NCI-H82 (cell line): ENCODE measurements around the gene C19orf47.

Experiments
- DNase-seq: peaks from one replicate; lab custom pipeline; 2025; lab: John Stamatoyannopoulos, UW

The C19orf47 gene, protein sequence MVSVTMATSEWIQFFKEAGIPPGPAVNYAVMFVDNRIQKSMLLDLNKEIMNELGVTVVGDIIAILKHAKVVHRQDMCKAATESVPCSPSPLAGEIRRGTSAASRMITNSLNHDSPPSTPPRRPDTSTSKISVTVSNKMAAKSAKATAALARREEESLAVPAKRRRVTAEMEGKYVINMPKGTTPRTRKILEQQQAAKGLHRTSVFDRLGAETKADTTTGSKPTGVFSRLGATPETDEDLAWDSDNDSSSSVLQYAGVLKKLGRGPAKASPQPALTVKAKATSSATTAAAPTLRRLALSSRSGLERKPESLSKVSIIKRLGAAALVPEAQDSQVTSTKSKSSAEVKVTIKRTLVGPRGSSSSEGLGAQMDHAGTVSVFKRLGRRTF

DNA sequence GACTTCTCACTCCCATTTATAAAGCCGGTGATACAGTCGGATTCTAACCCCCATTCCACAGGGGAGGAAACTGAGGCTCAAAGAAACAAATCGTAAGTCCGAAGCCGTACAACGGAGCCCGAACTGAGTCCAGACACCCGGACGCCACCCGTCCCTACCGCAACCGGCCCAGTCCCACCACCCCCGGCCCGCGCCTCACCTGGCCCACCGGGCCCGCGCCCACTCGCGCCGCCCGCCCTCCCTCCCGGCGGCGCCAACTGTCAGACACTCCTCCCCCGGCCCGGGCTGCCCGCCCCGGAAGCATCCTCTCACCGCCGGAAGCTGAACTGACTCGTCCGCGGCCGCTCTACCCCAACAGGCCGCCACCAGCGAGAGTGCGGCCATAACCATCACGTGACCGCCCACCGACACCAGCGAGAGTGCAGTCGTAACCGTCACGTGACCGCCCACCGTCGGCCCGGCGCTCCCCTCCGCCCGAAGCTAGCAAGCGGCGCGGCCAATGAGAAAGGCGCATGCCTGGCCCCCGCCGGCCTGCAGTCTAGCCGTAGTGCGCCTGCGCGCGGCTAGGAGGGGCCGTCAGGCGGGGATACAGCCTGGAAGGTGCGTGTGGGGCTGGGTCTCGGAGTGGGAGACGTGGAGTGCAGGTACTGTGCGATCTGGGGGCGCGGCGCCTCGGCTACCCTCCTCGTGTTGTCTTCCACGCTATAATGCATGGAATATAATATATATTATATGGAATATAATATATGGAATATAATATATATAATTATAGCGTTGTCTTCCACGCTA is at the start of gene C19orf47, which contains the start of gene PLD3:
C19orf47 (minus strand) TSS at position 273 of the 789 bp plus-strand sequence. CDS start 6,540 bp downstream, outside the sequence.
PLD3 (plus strand) TSS at position 571 of the 789 bp plus-strand sequence. CDS start 17,789 bp downstream, outside the sequence.
- DNase-seq, result peak; percentile 100

DNA sequence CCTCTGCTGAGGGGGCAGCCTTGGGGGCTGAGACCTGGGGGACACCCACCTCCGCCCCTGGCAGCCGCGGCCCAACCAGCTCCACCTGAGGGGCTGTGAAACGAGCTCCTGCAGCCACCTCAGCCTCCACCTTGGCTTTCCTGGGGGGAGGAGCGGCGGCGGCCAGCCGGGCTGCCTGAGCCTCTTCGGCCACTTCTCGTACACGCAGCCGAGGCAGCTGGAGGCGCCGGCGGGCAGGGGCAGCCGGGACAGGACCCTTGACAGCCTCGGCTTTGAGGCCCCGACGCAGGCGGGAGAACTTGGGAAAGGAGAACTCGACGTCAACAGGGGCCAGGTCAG is 49.3 kb upstream of the C19orf47 start:
- DNase-seq, result no peak

GRCh38 chr19:40396886-40397567 is 48.8 kb upstream of the C19orf47 start:
- DNase-seq, result no peak

DNA sequence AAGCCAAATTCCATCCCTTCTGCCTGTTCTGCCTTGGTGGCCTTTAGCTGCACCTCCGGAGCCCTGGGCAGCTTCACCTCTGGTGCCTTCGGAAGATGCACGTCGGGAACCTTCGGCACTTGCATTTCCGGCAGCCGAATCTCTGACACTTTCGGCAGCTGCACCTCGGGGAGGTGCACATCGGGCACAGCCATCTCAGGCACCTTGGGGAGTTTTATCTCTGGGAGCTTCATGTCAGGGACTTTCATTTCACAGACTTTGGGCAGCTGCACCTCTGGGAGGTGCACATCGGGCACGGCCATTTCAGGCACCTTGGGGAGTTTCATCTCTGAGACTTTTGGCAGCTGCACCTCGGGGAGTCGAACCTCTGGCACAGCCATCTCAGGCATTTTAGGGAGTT is 47.8 kb upstream of the C19orf47 start:
- no peak for DNase-seq

DNA sequence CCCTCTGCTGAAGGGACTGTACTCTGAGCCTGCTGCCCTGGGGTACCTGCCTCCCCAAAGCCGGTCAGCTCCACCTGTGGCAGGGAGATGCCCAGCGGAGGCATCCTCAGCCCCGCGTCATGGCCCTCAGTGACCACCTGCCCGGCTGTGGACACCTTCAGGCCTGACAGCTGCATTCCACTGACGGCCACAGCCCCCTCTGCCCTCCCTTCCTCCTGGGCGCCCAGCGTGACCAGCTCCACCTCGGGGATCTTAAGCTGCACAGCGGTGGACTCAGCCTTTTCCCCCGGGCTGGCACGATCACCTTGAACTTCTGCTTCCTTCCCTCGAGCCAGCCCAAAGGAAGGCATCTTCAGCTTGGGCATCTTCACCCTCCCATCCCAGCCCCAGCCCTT is 46.6 kb upstream of the C19orf47 start:
- no peak for DNase-seq

GRCh38 chr19:40393894-40394815 is 46.0 kb upstream of the C19orf47 start:
- DNase-seq, result no peak

DNA sequence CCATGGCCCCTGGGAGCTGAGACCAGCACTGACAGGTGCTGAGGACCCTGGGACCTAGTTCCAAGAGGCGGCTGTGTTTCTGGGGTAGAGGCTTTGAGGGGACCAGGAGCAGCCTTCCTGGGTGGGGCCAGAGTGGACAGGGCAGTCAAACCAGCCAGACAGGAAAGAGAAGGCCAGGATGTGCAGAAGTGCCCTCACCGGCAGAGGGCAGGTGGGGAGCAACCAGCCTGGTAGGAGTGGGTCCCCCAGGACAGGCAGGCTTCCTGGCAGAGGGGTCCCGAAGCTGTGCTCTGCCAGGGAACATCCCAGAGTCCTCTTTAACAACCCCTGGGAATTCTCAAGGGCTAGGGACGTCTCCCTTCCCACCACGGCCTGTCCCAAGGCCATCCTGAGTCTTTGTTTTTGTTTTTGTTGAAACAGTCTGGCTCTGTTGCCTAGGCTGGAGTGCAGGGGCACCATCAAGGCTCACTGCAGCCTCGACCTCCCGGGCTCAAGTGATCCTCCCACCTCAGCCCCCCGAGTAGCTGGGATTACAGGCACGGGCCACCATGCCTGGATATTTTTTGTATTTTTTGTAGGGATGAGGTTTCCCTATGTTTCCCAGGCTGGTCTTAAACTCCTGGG is 44.8 kb upstream of the C19orf47 start:
- peak; percentile 45 for DNase-seq

GRCh38 chr19:40392123-40392522 is 43.9 kb upstream of the C19orf47 start:
- DNase-seq, result no peak

DNA sequence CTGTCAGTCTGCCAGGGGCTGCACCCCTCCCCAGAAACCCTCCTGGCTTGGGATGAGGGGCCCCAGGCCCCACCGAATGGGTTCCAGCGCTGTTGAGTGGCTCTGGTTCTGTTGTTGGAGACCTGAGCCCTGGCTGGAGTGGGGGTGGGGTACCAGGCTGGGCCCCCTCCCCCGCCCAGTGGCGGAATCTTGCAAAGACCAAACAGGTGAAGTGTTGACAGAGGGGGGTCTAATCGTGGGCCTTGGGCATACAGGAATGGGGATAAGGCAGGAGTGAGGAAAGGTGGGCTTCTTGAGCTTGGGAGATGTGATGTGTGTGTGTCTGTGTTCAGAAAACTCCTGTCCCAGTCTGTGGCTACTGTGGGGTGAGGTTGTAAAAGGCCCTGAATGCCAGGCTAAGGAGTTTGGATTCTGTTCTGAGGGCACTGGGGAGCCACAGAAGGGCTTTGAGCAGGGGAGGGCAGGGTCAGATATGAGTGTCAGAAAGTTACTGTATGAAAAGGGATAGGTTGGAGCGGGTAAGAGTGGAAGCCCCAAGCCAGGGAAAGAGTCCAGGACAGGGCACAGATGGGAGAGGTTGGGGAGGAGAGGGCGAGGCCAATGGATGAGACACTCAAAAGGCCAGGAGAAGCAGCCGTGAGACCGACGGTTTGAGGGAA is 42.0 kb upstream of the C19orf47 start, which contains the start of gene HIPK4:
HIPK4 (minus strand) TSS at position 98 of the 659 bp plus-strand sequence. CDS start 279 bp downstream, outside the sequence.
- no peak for DNase-seq

DNA sequence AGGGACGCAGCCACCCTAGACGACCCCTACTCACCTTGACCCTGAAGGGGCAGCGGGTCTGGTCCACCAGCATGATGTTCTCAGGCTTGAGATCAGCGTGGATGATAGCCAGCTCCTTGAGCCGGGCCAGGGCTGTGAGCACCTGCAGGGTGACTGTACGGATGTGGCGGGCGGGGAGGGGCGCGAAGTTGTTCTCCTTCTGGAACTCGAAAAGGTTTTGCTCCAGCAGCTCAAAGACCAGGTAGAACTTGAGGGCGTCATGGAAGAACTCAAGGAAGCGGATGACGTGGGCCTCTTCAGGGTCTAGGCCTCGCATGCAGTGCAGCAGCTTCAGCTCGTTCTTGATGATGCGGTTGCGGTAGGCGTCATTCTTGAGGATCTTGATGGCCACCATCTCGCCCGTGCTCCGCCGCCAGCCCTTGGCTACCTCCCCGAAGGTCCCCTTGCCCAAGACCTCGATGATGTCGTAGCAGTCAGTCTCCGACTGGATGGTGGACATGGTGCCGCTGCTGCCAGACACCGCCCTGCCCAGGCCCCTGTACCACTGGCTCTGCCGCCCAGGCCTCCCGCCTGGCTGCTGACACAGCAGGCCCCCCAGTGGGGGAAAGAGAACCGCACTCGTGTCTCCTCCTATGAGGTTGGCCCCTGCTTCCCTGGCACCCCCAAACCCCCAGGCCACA is 41.3 kb upstream of the C19orf47 start:
- DNase-seq, result no peak

DNA sequence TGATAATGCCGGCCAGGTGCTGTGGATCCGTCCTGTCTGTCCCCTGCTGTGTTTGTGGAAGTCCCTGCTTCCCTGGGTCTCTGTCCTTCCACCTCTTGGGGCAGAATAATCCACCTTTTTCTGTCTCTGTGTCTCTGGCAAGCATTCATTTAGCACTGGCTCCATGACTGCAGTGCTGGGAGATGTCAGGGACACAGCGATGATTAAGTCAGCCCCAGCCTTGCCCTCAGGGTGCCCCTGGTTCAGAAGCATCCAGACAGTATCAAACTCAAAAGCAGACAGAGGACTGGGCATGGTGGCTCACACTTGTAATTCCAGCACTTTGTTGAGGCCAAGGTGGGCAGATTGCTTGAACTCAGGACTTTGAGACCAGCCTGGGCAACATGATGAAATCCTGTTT is 40.3 kb upstream of the C19orf47 start:
- DNase-seq, result no peak

- no peak for DNase-seq
Observed at GRCh38 chr19:40387155-40387554, 39.0 kb upstream of the C19orf47 start.

DNA sequence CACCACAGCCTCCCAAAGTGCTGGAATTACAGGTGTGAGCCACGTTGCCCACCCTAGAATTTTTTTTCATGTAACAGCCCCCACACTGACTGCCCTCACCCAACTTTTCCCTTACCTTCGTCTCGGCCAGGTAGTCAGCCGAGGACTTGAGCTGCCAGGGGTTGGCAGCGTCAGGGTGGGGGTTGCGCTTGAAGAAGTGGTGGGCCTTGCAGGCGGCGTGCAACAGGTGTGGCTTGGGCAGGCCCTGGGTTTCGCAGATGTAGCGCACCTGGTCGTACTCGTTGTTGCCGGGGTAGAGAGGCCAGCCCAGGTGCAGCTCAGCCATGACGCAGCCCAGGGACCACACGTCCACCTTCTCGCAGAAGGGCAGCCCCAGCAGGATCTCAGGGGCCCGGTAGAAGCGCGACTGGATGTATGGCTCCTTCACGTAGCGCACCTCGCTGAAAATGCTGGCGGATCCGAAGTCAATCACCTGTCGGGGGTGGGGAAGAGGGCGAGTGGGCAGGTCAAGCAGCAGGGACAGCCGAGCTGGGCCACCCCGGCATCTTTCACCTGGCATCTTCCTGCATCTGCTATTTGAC is 35.6 kb upstream of the C19orf47 start:
- DNase-seq, result no peak

DNA sequence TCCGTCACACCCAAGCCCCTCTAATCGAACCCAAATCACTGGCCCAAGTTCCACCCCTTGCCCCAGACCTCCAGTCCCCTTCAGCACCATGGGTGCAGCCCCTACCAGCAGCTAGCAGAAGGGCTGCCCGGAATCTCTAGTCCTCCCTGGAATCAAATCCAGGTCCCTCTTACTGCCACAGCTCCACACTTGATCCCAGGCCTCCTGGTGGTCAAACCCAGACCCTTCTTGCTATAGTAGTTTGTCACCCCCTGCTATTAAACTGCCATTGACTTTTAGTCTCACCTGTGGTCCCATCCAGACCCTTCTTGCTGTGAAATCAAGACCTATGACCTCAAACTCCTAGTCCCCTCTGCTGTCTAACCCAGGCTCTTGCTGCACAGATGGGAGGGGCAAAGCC is 33.1 kb upstream of the C19orf47 start:
- DNase-seq, result peak; percentile 38

GRCh38 chr19:40380199-40381037 is 32.2 kb upstream of the C19orf47 start:
- DNase-seq, result no peak

GRCh38 chr19:40379446-40380198 is 31.4 kb upstream of the C19orf47 start:
- peak; percentile 27 for DNase-seq

DNA sequence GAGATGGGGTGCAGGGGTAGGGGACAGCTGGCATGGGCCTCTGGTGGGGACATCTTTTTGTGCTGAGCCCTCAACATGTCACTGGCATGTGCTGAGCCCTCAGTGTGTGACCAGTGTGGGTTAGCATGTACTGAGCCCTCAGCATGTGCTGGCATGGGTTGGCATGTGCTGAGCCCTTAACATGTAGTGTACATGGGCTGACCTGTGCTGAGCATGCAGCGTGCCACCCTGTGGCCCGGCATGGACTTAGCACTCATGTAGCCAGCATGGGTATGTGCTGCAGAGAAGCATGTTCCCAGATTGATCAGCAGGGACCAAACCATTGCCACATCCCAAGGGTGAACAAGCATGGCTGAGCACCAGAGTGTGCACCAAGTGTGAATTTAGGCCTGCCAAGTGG is 30.3 kb upstream of the C19orf47 start:
- no peak for DNase-seq
